GM20431 (cell line): ENCODE measurements around the gene NUS1.
"Not testable (repeated sequence)": the region's sequence is repeated elsewhere in the genome, so short reads cannot be mapped to it uniquely, and the experiment has no call there.

Source experiments
- in situ Hi-C: fragments of 300-500 bp; cut with MseI, MboI; formaldehyde crosslinking; loops from one replicate; pipeline ENCODE4 v1.15.0; 2020; ENCODE audit warnings: low sequenced_read_pairs; ENCODE audit not compliant: unreplicated experiment

The NUS1 gene

GRCh38 chr6:117706936-117707509 lies 31.8 kb downstream of the NUS1 start:
- in situ Hi-C loops = not testable (repeated sequence)

- in situ Hi-C loops = no loop called here
Measured at GRCh38 chr6:117711369-117711768, 36.1 kb downstream of the NUS1 start.

GRCh38 chr6:117718895-117719294 lies 43.6 kb downstream of the NUS1 start:
- in situ Hi-C loops = no loop called here

GRCh38 chr6:117721520-117721919 lies 46.3 kb downstream of the NUS1 start:
- in situ Hi-C loops = not testable (repeated sequence)

- in situ Hi-C loops = no loop called here
Measured at GRCh38 chr6:117728626-117729025, 53.4 kb downstream of the NUS1 start.

- in situ Hi-C loops = no loop called here
Measured at GRCh38 chr6:117729613-117730012, 54.3 kb downstream of the NUS1 start.

- in situ Hi-C loops = no loop called here
Measured at GRCh38 chr6:117733341-117733740, 58.1 kb downstream of the NUS1 start.

- in situ Hi-C loops = no loop called here
Measured at GRCh38 chr6:117739869-117740268, 64.6 kb downstream of the NUS1 start.

GRCh38 chr6:117740605-117741004 lies 65.3 kb downstream of the NUS1 start:
- in situ Hi-C loops = no loop called here

GRCh38 chr6:117750675-117751074 lies 75.4 kb downstream of the NUS1 start:
- in situ Hi-C loops = not testable (repeated sequence)
